Epithelial cell of prostate (primary cell): ENCODE data around the gene RIIAD1.
"Not testable (repeated sequence)": the region's sequence is repeated elsewhere in the genome, so short reads cannot be mapped to it uniquely, and the experiment has no call there.

Experiments used
- DNase-seq: peaks from one replicate; pipeline ENCODE4 v3.0.0-alpha.2; 2011; ENCODE audit warnings: low read depth, low spot score
- H3K27ac ChIP-seq: fragments of 450-650 bp; 2 replicates; pipeline ENCODE4 v1.5.1; 2017; ENCODE audit warnings: mild to moderate bottlenecking

Gene RIIAD1

GRCh38 chr1:151720974-151721787 is at the start of gene RIIAD1:
RIIAD1 (plus strand) TSS chr1:151721522; CDS start chr1:151721537, 15 bp downstream.
- no peak for DNase-seq
- no peak within 1 kb of the TSS for H3K27ac ChIP-seq

- no peak for DNase-seq
- H3K27ac ChIP-seq, result no peak overlapping the region
Measured at GRCh38 chr1:151673407-151673806, 47.9 kb upstream of the RIIAD1 start.

GRCh38 chr1:151680391-151680790 is 40.9 kb upstream of the RIIAD1 start:
- peak overlapping the region; percentile 95 for H3K27ac ChIP-seq
- no peak for DNase-seq

GRCh38 chr1:151680826-151681225 is 40.5 kb upstream of the RIIAD1 start:
- DNase-seq, result peak; percentile 45
- peak overlapping the region; percentile 95 for H3K27ac ChIP-seq

DNA sequence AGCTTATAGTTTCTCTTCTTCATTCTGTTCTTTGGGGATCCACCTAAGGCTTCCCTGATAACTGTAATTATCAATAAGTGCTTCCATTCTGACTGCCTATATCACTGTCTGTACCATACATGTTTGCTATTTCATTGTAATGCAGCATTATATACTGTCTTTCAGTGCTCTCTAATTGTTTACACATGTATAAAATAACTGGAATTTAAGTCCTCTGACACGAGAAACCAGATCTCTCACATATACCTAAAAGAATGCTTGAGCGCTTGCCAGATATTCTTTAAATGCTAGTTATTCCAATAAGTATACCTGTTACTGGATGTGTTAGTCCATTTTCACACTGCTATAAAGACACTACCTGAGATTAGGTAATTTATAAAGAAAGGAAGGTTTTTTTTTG is 39.4 kb upstream of the RIIAD1 start:
- no peak for DNase-seq
- H3K27ac ChIP-seq, result peak overlapping the region; percentile 95

GRCh38 chr1:151682901-151683300 is 38.4 kb upstream of the RIIAD1 start:
- not testable (repeated sequence) for H3K27ac ChIP-seq, DNase-seq

GRCh38 chr1:151684128-151684527 is 37.2 kb upstream of the RIIAD1 start:
- no peak for DNase-seq
- H3K27ac ChIP-seq, result no peak overlapping the region

DNA sequence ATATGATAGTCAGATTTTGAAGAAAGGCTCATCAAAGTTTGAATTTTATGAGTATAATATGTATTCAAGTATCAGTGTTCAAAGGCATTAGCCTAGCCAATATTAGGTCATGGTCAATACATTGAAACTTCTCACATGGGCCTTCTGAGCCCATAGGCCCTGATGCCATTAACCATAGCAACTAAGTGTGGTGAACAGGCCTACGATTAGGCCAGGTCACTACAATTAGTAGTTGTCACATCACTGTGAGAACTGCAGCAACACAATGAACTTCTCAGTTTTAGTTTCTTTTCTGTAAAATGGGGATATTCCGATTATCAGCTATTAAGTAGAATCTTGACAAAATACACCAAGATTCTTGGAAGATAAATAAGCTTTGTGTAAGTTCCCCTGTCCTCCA is 34.8 kb upstream of the RIIAD1 start:
- no peak overlapping the region for H3K27ac ChIP-seq
- no peak for DNase-seq

- H3K27ac ChIP-seq, result no peak overlapping the region
- no peak for DNase-seq
Measured at GRCh38 chr1:151689494-151689893, 31.8 kb upstream of the RIIAD1 start.

DNA sequence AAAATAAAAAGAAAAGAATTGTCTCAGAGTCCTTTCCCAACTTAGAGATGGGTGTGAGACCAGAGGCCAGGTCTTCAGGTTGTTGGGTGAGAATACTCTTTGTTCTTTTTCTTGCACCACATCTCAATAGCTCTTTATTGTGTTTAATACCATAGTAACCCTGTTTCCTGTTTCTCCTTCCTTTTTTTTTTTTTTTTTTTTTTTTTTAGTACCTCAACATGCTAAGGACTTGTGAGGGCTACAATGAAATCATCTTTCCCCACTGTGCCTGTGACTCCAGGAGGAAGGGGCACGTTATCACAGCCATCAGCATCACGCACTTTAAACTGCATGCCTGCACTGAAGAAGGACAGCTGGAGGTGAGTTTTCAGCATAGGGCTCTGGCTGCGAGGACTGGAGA is 29.1 kb upstream of the RIIAD1 start:
- H3K27ac ChIP-seq, result no peak overlapping the region
- DNase-seq, result no peak

GRCh38 chr1:151693057-151693651 is 28.2 kb upstream of the RIIAD1 start:
- DNase-seq, result no peak
- H3K27ac ChIP-seq, result no peak overlapping the region

DNA sequence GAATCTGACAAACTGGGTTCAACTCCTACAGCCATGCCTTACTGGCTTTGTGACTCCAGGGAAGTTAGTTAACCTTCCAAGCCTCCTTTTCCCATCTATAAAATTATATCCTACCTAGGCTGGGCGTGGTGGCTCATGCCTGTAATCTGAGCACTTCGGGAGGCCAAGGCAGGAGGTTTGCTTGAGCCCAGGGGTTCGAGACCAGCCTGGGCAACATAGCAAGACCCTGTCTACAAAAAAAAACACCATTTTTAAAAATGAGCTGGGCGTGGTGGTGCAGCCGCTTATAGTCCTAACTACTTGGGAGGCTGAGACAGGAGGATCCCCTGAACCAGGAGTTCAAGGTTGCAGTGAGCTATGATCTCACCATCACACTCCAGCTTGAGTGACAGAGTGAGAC is 19.8 kb upstream of the RIIAD1 start:
- H3K27ac ChIP-seq, result no peak overlapping the region
- DNase-seq, result no peak

DNA sequence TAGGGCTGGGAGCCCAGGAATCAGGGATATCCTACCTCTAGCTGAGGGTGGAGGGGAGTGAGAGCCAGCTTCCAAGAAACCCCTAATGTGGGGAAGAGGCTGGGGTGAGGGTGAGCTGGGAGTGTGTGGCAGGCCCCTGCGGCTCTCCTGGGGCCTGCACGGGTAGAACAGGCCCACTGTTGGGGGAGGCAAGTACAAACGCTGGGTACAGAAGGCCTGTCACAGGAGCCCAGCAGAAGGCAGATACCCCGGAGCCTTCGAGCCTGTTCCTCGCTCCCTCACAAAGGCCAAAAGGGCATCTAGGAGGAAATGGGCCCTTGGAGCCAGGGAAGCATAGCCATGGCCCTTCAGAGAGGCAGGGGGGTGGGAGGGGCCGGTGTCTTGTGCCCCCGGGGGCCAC is 18.4 kb upstream of the RIIAD1 start:
- H3K27ac ChIP-seq, result no peak overlapping the region
- no peak for DNase-seq

GRCh38 chr1:151703813-151704212 is 17.5 kb upstream of the RIIAD1 start:
- DNase-seq, result no peak
- no peak overlapping the region for H3K27ac ChIP-seq

- H3K27ac ChIP-seq, result no peak overlapping the region
Measured at GRCh38 chr1:151704246-151704645, 17.1 kb upstream of the RIIAD1 start.

GRCh38 chr1:151705146-151705545 is 16.2 kb upstream of the RIIAD1 start:
- DNase-seq, result no peak
- no peak overlapping the region for H3K27ac ChIP-seq

More at GRCh38 chr1:151704246-151704645, 17.1 kb upstream of the RIIAD1 start:
- DNase-seq, result no peak

DNA sequence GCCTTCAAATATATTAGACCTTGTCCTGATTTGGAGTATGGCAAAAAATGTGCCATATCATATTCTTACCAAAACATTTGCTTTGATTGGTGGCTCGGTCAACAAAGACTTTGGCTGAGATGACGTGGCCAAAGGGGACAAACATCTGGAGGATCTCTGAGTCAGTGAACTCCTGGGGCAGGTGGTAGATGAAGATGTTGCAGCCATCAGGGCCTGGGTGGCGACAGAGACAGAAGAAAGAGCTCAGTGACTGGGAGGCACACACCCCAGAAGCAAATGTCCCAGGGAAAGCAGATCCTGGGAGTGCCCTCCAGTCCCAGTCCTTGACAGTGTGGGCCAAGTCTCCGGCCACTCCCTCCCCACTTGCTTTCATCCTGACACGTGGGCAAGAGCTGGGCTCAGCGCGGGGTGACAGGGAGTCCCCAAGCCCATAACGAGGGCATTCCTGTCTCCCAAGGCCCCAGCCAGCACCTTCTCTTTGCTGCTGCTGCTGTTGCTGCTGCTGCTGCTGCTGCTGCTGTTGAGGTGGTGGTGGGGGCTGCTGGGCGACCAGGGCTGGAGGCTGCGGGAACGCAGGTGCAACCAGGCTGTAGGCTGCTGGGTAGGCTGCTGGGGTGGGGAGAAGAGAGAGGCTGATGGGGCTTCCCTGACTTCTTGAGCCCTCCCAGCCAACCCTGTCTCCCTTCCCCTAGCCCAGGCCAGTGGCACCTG is 15.4 kb upstream of the RIIAD1 start:
- no peak for DNase-seq
- H3K27ac ChIP-seq, result no peak overlapping the region

GRCh38 chr1:151706464-151707415 is 14.6 kb upstream of the RIIAD1 start:
- DNase-seq, result no peak

DNA sequence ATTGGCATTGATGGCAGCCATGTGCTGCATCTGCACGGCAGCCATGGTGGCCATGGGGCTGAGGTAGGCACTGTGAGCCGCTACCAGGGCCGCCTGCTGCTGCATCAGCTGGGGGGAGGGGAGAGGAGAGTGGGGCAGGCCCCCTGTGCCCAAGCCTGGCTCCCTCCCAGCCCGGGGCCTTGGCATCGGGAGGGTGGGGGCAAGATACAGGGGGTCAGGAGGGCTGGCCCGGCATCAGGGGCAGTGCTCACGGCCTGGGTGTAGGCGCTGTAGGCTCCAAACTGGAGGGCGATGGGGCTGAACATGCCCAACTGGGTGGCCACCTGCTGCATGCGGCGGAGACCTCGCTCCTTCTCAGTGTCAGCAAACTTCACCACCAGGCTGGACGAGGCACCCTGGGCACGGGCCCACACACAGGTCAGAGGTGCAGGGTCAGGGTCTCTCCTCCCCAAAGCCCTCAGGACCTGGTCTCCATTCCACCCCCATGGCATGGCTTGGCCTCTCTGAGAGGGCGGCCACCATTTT is 13.7 kb upstream of the RIIAD1 start:
- no peak for DNase-seq
- H3K27ac ChIP-seq, result no peak overlapping the region

More at GRCh38 chr1:151706464-151707415, 14.6 kb upstream of the RIIAD1 start:
- H3K27ac ChIP-seq, result no peak overlapping the region

DNA sequence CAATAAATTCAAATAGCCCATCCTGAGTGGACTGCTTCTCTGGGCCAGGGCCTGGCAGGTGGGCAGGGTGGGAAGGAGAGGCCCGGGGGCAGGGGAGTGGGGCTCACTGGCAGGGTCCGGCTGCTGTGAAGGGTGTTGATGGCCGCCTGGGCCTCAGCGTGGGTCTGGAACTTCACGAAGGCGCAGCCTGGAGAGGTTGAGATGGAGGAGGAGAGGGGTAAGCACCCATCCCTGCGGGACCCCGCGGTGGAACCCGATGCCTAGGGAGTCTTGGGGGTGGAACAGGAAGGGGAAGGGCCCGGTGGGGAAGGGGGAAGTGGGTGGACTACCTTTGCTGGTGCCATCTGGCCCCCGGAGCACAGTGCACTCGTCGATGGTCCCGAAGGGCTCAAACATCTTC is 12.4 kb upstream of the RIIAD1 start:
- DNase-seq, result no peak
- H3K27ac ChIP-seq, result no peak overlapping the region
